A549 (cell line): ENCODE data around the gene CD99. TPM values are rescaled to one million over a fixed set of nuclear protein-coding genes. Genes with fewer than 3 reads are reported as not detected.

Source experiments
- ATAC-seq, 2 experiments: fragments of 200-7000 bp in 1 of 2; fragments of >200 bp in 1 of 2; cut with Nextera tagmentation in 1 of 2; cut with Tn5 transposase in 1 of 2; 3 replicates each; pipeline versions ENCODE4 v1.8.0 to v1.9.1; 2018 to 2020; ENCODE audit warnings: mild to moderate bottlenecking in 1 of 2, moderate library complexity in 1 of 2
- CTCF ChIA-PET: fragments of 300-600 bp; sonication (Branson Sonifier 250); formaldehyde crosslinking; extraction: SDS; loops from one replicate; lab custom pipeline; 2021; ENCODE audit warnings: antibody characterized with exemption, inconsistent platforms; lab: Yijun Ruan, JAX
- POLR2A ChIA-PET: fragments of 350-600 bp; formaldehyde crosslinking; extraction: SDS; loops from one replicate; lab custom pipeline; 2021; ENCODE audit warnings: antibody characterized with exemption, inconsistent platforms; lab: Yijun Ruan, JAX
- DNase-seq, 2 experiments: peaks; one replicate each; pipeline versions ENCODE4 v3.0.0 to v3.0.0-alpha.2; 2011 to 2016; ENCODE audit warnings: low read depth in 1 of 2, low spot score in 1 of 2
- FAIRE-seq: peaks from 2 replicates; lab custom pipeline; 2011; peaks lifted over from hg19 to GRCh38; lab: Jason Lieb, UNC
- H3K27ac ChIP-seq, 2 experiments: fragments of >200 bp; sonication (Bioruptor Twin); formaldehyde crosslinking; 3 replicates each; pipeline ENCODE4 v1.5.1; 2016 to 2017
- H3K4me1 ChIP-seq: fragments of >200 bp; sonication (Bioruptor Twin); formaldehyde crosslinking; 3 replicates; pipeline ENCODE4 v1.6.1; 2016
- H3K4me2 ChIP-seq: fragments of >200 bp; sonication (Bioruptor Twin); formaldehyde crosslinking; 3 replicates; pipeline ENCODE4 v1.6.1; 2016
- H3K4me3 ChIP-seq: fragments of >200 bp; sonication (Bioruptor Twin); formaldehyde crosslinking; 3 replicates; pipeline ENCODE4 v1.5.1; 2016
- H3K9me3 ChIP-seq: fragments of >200 bp; sonication (Bioruptor Twin); formaldehyde crosslinking; 3 replicates; pipeline ENCODE4 v1.6.1; 2016
- BHLHE40 ChIP-seq: IDR thresholded peaks from 2 replicates; pipeline ENCODE4 v1.6.1; 2012; ENCODE audit warnings: low read depth, low read length, inconsistent platforms
- CHD2 ChIP-seq: fragments of 150-350 bp; IDR thresholded peaks from 2 replicates; pipeline ENCODE4 v1.6.1; 2014; ENCODE audit warnings: low read length; ENCODE audit not compliant: partially characterized antibody
- CHD4 ChIP-seq: fragments of 200-600 bp; sonication (generic); IDR thresholded peaks from 2 replicates; pipeline ENCODE4 v1.6.1; 2016; ENCODE audit warnings: antibody characterized with exemption, mild to moderate bottlenecking, borderline replicate concordance
- EHMT2 ChIP-seq: fragments of 200-600 bp; sonication (generic); IDR thresholded peaks from 2 replicates; pipeline ENCODE4 v1.6.1; 2016; ENCODE audit warnings: antibody characterized with exemption, low read depth, mild to moderate bottlenecking, moderate library complexity
- EP300 ChIP-seq, 2 experiments: fragments of >200 bp; sonication (Bioruptor Twin); formaldehyde crosslinking; IDR thresholded peaks; 2 replicates in 1 of 2; 3 replicates in 1 of 2; pipeline ENCODE4 v1.6.1; 2016 to 2017
- FOSB ChIP-seq: fragments of 250-450 bp; sonication (Bioruptor Pico); IDR thresholded peaks from 2 replicates; pipeline ENCODE4 v1.5.0; 2020; ENCODE audit warnings: mild to moderate bottlenecking, moderate library complexity
- FOXS1 ChIP-seq: fragments of 250-450 bp; sonication (Bioruptor Pico); IDR thresholded peaks from 2 replicates; pipeline ENCODE4 v1.5.0; 2020; ENCODE audit warnings: mild to moderate bottlenecking, moderate library complexity
- GATA3 ChIP-seq: IDR thresholded peaks from 2 replicates; pipeline ENCODE4 v1.6.1; 2012; ENCODE audit warnings: borderline replicate concordance
- HOXA7 ChIP-seq: fragments of 250-450 bp; sonication (Bioruptor Pico); IDR thresholded peaks from 2 replicates; pipeline ENCODE4 v1.5.0; 2020; ENCODE audit warnings: mild to moderate bottlenecking, moderate library complexity
- JUNB ChIP-seq: fragments of >200 bp; sonication (Bioruptor Twin); formaldehyde crosslinking; IDR thresholded peaks from 2 replicates; pipeline ENCODE4 v1.6.1; 2016
- KDM1A ChIP-seq: fragments of 200-600 bp; sonication (generic); IDR thresholded peaks from 2 replicates; pipeline ENCODE4 v1.6.1; 2016; ENCODE audit warnings: low read depth, mild to moderate bottlenecking
- KDM5A ChIP-seq: fragments of 200-600 bp; sonication (generic); IDR thresholded peaks from 2 replicates; pipeline ENCODE4 v1.6.1; 2016; ENCODE audit warnings: antibody characterized with exemption, mild to moderate bottlenecking
- MAFK ChIP-seq: fragments of 450-650 bp; IDR thresholded peaks from 2 replicates; pipeline ENCODE4 v1.6.1; 2014; ENCODE audit not compliant: partially characterized antibody
- NFE2L2 ChIP-seq: fragments of 150-350 bp; conservative IDR thresholded peaks from 2 replicates; pipeline ENCODE4 v1.6.1; 2014; ENCODE audit warnings: low read length
- NR3C1 ChIP-seq: fragments of >200 bp; sonication (Bioruptor Twin); formaldehyde crosslinking; IDR thresholded peaks from 3 replicates; pipeline ENCODE4 v1.6.1; 2017
- PHF8 ChIP-seq: fragments of 200-600 bp; sonication (generic); IDR thresholded peaks from 2 replicates; pipeline ENCODE4 v1.6.1; 2016; ENCODE audit warnings: low read depth, mild to moderate bottlenecking, antibody characterized with exemption, moderate library complexity, borderline replicate concordance
- SREBF2 ChIP-seq: fragments of 450-650 bp; IDR thresholded peaks from 2 replicates; pipeline ENCODE4 v1.6.1; 2014; ENCODE audit warnings: mild to moderate bottlenecking, moderate library complexity
- ZC3H11A ChIP-seq: fragments of 450-650 bp; IDR thresholded peaks from 2 replicates; pipeline ENCODE4 v1.6.1; 2014; ENCODE audit warnings: antibody characterized with exemption, mild to moderate bottlenecking
- ZFP36 ChIP-seq: fragments of 450-650 bp; IDR thresholded peaks from 2 replicates; pipeline ENCODE4 v1.6.1; 2014; ENCODE audit warnings: borderline replicate concordance; ENCODE audit not compliant: partially characterized antibody
- WGBS: methylation state at CpG from one replicate; pipeline ENCODE4 v1.1.6; 2017; ENCODE audit errors: missing lambda C conversion rate; 5-methylcytosine and 5-hydroxymethylcytosine counted together
- polyA plus RNA-seq, 4 experiments: library from polyadenylated mRNA; depleted of rRNA in 3 of 4; stranded (reverse); fragments of >200 nt; fragmentation: RNase III in 1 of 4; extraction: RNeasy Plus Mini Kit Qiagen cat#74134 plus additional on column Dnase treatment in 1 of 4; gene quantifications; 2 replicates in 3 of 4; 3 replicates in 1 of 4; pipeline ENCODE4 v1.2.3, GENCODE V29; 2011 to 2017
- TF ChIP-seq, protein P1 (sequence below): IDR thresholded peaks from 2 replicates; pipeline ENCODE4 v1.6.1; 2012
- TF ChIP-seq, protein P2 (sequence below): fragments of 250-450 bp; sonication (Bioruptor Pico); IDR thresholded peaks from 2 replicates; pipeline ENCODE4 v1.5.0; 2020; ENCODE audit warnings: low read depth, mild to moderate bottlenecking, moderate library complexity
- TF ChIP-seq, protein P3 (sequence below): fragments of 450-650 bp; IDR thresholded peaks from 2 replicates; pipeline ENCODE4 v1.6.1; 2014; ENCODE audit warnings: antibody characterized with exemption
- TF ChIP-seq, protein P4 (sequence below): IDR thresholded peaks from 2 replicates; pipeline ENCODE4 v1.6.1; 2012
- TF ChIP-seq, protein P5 (sequence below): fragments of >200 bp; sonication (Bioruptor Twin); formaldehyde crosslinking; IDR thresholded peaks from 2 replicates; pipeline ENCODE4 v1.6.1; 2016
- TF ChIP-seq, protein P6 (sequence below): fragments of 150-350 bp; IDR thresholded peaks from 2 replicates; pipeline ENCODE4 v1.6.1; 2014; ENCODE audit warnings: low read depth, mild to moderate bottlenecking, low read length

CD99 gene
- polyA plus RNA-seq, 2 of the 4 experiments (the other 2 are of a cell fraction), result 136 to 172 TPM

DNA sequence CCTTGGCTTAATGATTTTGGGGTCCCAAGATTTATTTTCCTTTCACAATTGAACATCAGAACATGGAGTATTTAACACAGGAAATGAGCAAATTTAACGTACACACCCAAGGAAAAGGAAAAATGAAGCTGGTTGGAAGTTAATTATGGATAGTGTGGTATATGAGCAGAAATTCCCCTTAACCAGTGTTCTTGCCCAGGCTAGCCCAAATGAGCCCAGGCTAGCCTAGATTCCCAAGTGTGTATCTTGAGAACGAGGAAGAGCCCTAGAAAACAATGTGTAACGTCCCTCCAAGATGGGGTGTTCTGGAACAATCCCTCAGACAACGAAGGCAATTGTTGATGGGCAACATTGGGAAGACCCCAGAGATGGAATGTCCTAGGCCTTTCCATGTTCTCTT lies 94.4 kb downstream of the CD99 start:
- DNase-seq, result no peak
- no peak for ATAC-seq
- FAIRE-seq, result no peak
- H3K9me3 ChIP-seq, result no peaks in the 10 kb centered on the region
- CTCF ChIA-PET, result no interaction called here
- TF ChIP-seq NR3C1, result no peak
- TF ChIP-seq CHD4, result no peak
- TF ChIP-seq JUNB, result no peak
- TF ChIP-seq, protein P1, sequence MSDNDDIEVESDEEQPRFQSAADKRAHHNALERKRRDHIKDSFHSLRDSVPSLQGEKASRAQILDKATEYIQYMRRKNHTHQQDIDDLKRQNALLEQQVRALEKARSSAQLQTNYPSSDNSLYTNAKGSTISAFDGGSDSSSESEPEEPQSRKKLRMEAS, result no peak
- TF ChIP-seq SREBF2, result no peak
- TF ChIP-seq, protein P2, sequence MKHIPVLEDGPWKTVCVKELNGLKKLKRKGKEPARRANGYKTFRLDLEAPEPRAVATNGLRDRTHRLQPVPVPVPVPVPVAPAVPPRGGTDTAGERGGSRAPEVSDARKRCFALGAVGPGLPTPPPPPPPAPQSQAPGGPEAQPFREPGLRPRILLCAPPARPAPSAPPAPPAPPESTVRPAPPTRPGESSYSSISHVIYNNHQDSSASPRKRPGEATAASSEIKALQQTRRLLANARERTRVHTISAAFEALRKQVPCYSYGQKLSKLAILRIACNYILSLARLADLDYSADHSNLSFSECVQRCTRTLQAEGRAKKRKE (CRISPR knock-in tag), result no peak
- TF ChIP-seq, protein P3, sequence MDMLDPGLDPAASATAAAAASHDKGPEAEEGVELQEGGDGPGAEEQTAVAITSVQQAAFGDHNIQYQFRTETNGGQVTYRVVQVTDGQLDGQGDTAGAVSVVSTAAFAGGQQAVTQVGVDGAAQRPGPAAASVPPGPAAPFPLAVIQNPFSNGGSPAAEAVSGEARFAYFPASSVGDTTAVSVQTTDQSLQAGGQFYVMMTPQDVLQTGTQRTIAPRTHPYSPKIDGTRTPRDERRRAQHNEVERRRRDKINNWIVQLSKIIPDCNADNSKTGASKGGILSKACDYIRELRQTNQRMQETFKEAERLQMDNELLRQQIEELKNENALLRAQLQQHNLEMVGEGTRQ, result no peak
- no peak for TF ChIP-seq FOSB
- no peak for TF ChIP-seq BHLHE40
- no peak for TF ChIP-seq EP300 (IDR thresholded peaks at IDR 0.05)
- no peak for TF ChIP-seq HOXA7 (CRISPR knock-in tag)
- no peak for TF ChIP-seq EHMT2
- TF ChIP-seq, all 56 proteins: peak for 0
- H3K4me1 ChIP-seq, result no peaks in the 10 kb centered on the region
- no peak overlapping the region for H3K4me3 ChIP-seq
- POLR2A ChIA-PET, result no interaction called here
- WGBS, result 44% methylated on average over 4 of the region's 4 CpGs
- no peak overlapping the region for H3K4me2 ChIP-seq
- H3K27ac ChIP-seq, result no peak overlapping the region

DNA sequence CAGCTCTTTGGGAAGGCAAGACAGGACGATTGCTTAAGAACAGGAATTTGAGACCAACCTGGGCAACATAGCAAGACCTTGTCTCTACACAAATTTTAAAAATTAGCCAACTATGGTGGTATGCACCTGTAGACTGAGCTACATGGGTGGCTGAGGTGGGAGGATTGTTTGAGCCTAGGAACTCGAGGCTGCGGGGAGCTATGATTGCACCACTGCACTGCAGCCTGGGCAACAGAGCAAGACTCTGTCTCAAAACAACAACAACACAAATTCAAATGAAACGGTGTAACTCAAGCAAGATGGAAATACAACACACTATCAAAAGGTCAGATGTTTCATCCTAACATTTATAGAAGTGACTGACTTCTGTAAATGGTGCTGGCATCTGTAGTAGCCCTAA lies 97.9 kb downstream of the CD99 start:
- H3K4me2 ChIP-seq, result no peak overlapping the region
- FAIRE-seq (no peak), DNase-seq (no peak), ATAC-seq (no peak)
- no peaks in the 10 kb centered on the region for H3K4me1 ChIP-seq
- TF ChIP-seq PHF8 (no peak), FOXS1 (CRISPR knock-in tag) (no peak), CHD4 (no peak), KDM5A (no peak), NFE2L2 (no peak), ZC3H11A (no peak), MAFK (no peak)
- no peak overlapping the region for H3K4me3 ChIP-seq
- no peaks in the 10 kb centered on the region for H3K9me3 ChIP-seq
- no peak overlapping the region for H3K27ac ChIP-seq
- ChIA-PET CTCF (no interaction called here), POLR2A (no interaction called here)
- 69% methylated on average over 4 of the region's 4 CpGs for WGBS

DNA sequence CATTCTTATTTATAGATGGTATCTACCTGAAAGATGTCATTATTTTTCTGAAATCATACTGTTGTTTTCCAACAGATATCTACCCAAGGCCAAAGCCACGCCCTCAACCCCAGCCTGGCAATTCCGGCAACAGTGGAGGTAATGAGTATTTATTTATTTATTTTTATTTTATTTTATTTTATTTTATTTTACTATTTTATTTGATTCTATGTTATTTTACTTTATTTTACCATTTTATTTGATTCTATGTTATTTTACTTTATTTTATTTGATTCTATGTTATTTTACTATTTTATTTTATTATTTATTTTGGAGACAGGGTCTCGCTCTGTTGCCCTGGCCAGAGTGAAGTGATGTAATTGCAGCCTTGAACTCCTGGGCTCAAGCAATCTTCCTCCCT lies 98.5 kb downstream of the CD99 start:
- 82% methylated on average over 3 of the region's 3 CpGs for WGBS
- no peaks in the 10 kb centered on the region for H3K4me1 ChIP-seq
- H3K9me3 ChIP-seq, result no peaks in the 10 kb centered on the region
- DNase-seq (no peak), FAIRE-seq (no peak), ATAC-seq (no peak)
- H3K4me2 ChIP-seq, result no peak overlapping the region
- H3K4me3 ChIP-seq, result no peak overlapping the region
- ChIA-PET CTCF (no interaction called here), POLR2A (no interaction called here)
- TF ChIP-seq NR3C1 (no peak), MAFK (no peak), KDM1A (no peak), JUNB (no peak), BHLHE40 (no peak), CHD2 (no peak), EHMT2 (no peak), GATA3 (no peak), ZFP36 (no peak)
- TF ChIP-seq, protein P4, sequence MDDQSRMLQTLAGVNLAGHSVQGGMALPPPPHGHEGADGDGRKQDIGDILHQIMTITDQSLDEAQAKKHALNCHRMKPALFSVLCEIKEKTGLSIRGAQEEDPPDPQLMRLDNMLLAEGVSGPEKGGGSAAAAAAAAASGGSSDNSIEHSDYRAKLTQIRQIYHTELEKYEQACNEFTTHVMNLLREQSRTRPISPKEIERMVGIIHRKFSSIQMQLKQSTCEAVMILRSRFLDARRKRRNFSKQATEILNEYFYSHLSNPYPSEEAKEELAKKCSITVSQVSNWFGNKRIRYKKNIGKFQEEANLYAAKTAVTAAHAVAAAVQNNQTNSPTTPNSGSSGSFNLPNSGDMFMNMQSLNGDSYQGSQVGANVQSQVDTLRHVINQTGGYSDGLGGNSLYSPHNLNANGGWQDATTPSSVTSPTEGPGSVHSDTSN, result no peak
- TF ChIP-seq, protein P2 (CRISPR knock-in tag), result no peak
- TF ChIP-seq, protein P5, sequence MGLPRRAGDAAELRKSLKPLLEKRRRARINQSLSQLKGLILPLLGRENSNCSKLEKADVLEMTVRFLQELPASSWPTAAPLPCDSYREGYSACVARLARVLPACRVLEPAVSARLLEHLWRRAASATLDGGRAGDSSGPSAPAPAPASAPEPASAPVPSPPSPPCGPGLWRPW, result no peak
- TF ChIP-seq, protein P6, sequence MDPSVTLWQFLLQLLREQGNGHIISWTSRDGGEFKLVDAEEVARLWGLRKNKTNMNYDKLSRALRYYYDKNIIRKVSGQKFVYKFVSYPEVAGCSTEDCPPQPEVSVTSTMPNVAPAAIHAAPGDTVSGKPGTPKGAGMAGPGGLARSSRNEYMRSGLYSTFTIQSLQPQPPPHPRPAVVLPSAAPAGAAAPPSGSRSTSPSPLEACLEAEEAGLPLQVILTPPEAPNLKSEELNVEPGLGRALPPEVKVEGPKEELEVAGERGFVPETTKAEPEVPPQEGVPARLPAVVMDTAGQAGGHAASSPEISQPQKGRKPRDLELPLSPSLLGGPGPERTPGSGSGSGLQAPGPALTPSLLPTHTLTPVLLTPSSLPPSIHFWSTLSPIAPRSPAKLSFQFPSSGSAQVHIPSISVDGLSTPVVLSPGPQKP, result no peak
- H3K27ac ChIP-seq, result no peak overlapping the region
